Measurements from ENCODE around the gene OR4D9.

OR4D9 gene

DNA sequence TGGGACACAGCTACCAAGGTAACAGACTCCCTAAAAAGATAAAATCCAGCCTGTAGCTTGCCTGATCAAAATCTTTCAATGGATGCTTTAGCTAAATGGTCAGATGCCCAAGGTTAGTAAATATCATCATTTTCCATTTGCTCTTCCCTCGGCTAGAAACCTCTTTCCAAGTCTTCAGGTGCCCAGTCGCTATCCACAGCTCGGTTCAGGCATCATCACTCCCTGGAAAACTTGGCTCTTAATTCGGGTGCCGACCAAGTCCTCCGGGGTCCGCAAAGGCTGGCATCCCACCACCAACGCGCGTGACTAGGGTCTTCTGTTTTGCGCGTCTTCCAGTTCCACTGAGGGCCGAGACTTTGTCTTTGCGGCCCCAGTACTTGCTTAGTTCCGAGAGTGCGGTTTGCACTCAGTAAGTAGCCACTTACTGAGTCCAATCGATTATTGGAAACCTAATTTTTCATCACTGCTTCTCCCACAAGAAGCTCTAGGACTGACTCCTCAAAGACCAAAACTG is 44.3 kb downstream of the OR4D9 start:
- H2AFZ ChIP-seq (ENCODE audit: low read length), result no peak overlapping the region
- no peaks in the 10 kb centered on the region for H3K27me3 ChIP-seq (ENCODE audit: insufficient read depth, low read length)
- no peaks in the 10 kb centered on the region for H3K9me3 ChIP-seq (ENCODE audit: low read length)
- no peaks in the 10 kb centered on the region for H3K36me3 ChIP-seq (ENCODE audit: insufficient read depth, low read length)
- H3K27ac ChIP-seq (ENCODE audit: low read depth, low read length, poor library complexity, severe bottlenecking), result no peak overlapping the region
- TF ChIP-seq, protein P1, sequence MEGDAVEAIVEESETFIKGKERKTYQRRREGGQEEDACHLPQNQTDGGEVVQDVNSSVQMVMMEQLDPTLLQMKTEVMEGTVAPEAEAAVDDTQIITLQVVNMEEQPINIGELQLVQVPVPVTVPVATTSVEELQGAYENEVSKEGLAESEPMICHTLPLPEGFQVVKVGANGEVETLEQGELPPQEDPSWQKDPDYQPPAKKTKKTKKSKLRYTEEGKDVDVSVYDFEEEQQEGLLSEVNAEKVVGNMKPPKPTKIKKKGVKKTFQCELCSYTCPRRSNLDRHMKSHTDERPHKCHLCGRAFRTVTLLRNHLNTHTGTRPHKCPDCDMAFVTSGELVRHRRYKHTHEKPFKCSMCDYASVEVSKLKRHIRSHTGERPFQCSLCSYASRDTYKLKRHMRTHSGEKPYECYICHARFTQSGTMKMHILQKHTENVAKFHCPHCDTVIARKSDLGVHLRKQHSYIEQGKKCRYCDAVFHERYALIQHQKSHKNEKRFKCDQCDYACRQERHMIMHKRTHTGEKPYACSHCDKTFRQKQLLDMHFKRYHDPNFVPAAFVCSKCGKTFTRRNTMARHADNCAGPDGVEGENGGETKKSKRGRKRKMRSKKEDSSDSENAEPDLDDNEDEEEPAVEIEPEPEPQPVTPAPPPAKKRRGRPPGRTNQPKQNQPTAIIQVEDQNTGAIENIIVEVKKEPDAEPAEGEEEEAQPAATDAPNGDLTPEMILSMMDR (IDR thresholded peaks at IDR 0.05; ENCODE audit: low read length), result no peak
- no peak for TF ChIP-seq EZH2 (IDR thresholded peaks at IDR 0.05; ENCODE audit: borderline replicate concordance, low read length)
- no peaks in the 10 kb centered on the region for H3K9me2 ChIP-seq (ENCODE audit: low read depth, low read length)
- no peaks in the 10 kb centered on the region for H4K20me1 ChIP-seq (ENCODE audit: insufficient read depth, low read length)
- peaks cover 48% of the 10 kb centered on the region for H3K4me1 ChIP-seq (ENCODE audit: insufficient read depth, low read length, severe bottlenecking)
- H3F3A ChIP-seq (ENCODE audit: insufficient read depth, low read length), result peaks cover 6% of the 10 kb centered on the region
- no peaks in the 10 kb centered on the region for H3K79me2 ChIP-seq (ENCODE audit: insufficient read depth, low read length)
- H3K4me2 ChIP-seq (ENCODE audit: low read length), result peak overlapping the region; percentile 62
- H3K9ac ChIP-seq (ENCODE audit: low read length), result peak overlapping the region; percentile 32; the same call in 1 of the 2 replicates
- H3K4me3 ChIP-seq (ENCODE audit: low read depth, low read length, poor library complexity, severe bottlenecking), result peak overlapping the region; percentile 61

DNA sequence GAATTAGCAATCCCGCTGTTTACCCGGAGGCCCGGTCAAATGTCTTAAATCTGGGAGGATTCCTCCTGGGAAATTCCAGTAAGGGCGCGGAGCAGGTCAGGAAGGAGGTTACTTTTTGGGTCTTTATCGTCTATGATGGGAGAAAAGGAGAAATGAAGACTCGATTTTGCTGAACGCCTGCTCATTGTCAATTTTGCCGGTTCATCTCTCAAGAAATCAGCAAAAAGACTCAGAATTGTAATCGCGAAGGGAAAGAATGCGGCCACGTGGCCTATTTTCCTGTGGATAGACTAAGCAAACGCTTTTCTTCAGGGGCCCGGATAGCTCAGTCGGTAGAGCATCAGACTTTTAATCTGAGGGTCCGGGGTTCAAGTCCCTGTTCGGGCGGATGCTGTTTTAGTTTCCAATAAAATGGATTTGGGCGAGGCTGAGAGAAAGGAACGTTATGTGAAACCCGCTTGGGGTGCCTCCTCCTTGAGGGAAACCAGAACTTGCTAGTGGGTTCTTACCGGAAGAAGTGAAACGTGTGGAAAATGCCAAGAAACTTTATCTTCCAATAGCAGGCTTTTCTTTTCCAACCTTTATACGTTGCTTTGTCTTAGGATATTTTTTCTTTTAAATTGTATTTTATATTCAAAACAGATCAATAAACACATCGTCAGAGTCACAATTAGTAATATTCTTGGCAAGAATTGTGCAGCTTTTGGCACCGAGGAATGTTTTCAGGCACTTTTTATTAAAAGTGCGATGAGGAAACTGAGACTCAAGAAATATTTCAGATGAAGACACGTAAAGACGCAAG is 45.0 kb downstream of the OR4D9 start:
- H3K4me1 ChIP-seq (ENCODE audit: insufficient read depth, low read length, severe bottlenecking), result peaks cover 50% of the 10 kb centered on the region
- peak overlapping the region; percentile 32; the same call in 1 of the 2 replicates for H3K9ac ChIP-seq (ENCODE audit: low read length)
- peaks cover 6% of the 10 kb centered on the region for H3F3A ChIP-seq (ENCODE audit: insufficient read depth, low read length)
- H2AFZ ChIP-seq (ENCODE audit: low read length), result no peak overlapping the region
- H3K36me3 ChIP-seq (ENCODE audit: insufficient read depth, low read length), result no peaks in the 10 kb centered on the region
- TF ChIP-seq, protein P1 (IDR thresholded peaks at IDR 0.05; ENCODE audit: low read length), result no peak
- peak overlapping the region; percentile 62 for H3K4me2 ChIP-seq (ENCODE audit: low read length)
- no peaks in the 10 kb centered on the region for H4K20me1 ChIP-seq (ENCODE audit: insufficient read depth, low read length)
- no peaks in the 10 kb centered on the region for H3K27me3 ChIP-seq (ENCODE audit: insufficient read depth, low read length)
- peak overlapping the region; percentile 2 for H3K27ac ChIP-seq (ENCODE audit: low read depth, low read length, poor library complexity, severe bottlenecking)
- no peaks in the 10 kb centered on the region for H3K9me2 ChIP-seq (ENCODE audit: low read depth, low read length)
- no peaks in the 10 kb centered on the region for H3K79me2 ChIP-seq (ENCODE audit: insufficient read depth, low read length)
- H3K9me3 ChIP-seq (ENCODE audit: low read length), result no peaks in the 10 kb centered on the region
- peak overlapping the region; percentile 61 for H3K4me3 ChIP-seq (ENCODE audit: low read depth, low read length, poor library complexity, severe bottlenecking)

DNA sequence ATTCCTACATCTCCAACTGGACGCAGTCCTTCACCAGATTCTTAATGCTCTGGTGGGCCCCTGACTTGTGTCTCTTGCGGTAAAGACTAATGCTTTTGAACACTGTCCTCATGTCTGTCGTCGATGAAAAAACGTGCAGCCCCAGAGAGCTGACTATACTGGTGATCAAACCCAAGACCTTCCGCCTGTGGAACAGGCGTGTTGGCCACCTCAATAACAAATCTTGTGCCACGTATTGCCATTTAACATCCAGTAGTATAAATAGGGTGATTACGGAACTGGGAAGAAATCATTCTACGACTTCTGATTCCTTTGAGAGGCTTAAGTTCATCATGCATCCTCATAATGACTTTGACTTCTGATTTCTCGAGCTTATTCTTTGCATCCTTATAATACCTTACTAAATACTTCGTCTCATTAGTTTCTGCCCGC is 45.6 kb downstream of the OR4D9 start:
- H3K4me1 ChIP-seq (ENCODE audit: insufficient read depth, low read length, severe bottlenecking), result peaks cover 45% of the 10 kb centered on the region
- peak overlapping the region; percentile 2 for H3K27ac ChIP-seq (ENCODE audit: low read depth, low read length, poor library complexity, severe bottlenecking)
- H3K79me2 ChIP-seq (ENCODE audit: insufficient read depth, low read length), result no peaks in the 10 kb centered on the region
- H2AFZ ChIP-seq (ENCODE audit: low read length), result no peak overlapping the region; the same call in 1 of the 2 replicates
- H3K27me3 ChIP-seq (ENCODE audit: insufficient read depth, low read length), result no peaks in the 10 kb centered on the region
- no peaks in the 10 kb centered on the region for H3K36me3 ChIP-seq (ENCODE audit: insufficient read depth, low read length)
- peak overlapping the region; percentile 14; the same call in 1 of the 2 replicates for H3K9ac ChIP-seq (ENCODE audit: low read length)
- peaks cover 6% of the 10 kb centered on the region for H3F3A ChIP-seq (ENCODE audit: insufficient read depth, low read length)
- no peaks in the 10 kb centered on the region for H4K20me1 ChIP-seq (ENCODE audit: insufficient read depth, low read length)
- peak overlapping the region; percentile 61 for H3K4me3 ChIP-seq (ENCODE audit: low read depth, low read length, poor library complexity, severe bottlenecking)
- no peaks in the 10 kb centered on the region for H3K9me3 ChIP-seq (ENCODE audit: low read length)
- peak overlapping the region; percentile 62 for H3K4me2 ChIP-seq (ENCODE audit: low read length)
- TF ChIP-seq, protein P1 (IDR thresholded peaks at IDR 0.05; ENCODE audit: low read length), result no peak
- no peak for TF ChIP-seq EZH2 (IDR thresholded peaks at IDR 0.05; ENCODE audit: borderline replicate concordance, low read length)
- H3K9me2 ChIP-seq (ENCODE audit: low read depth, low read length), result no peaks in the 10 kb centered on the region

All from OCI-LY1 (cell line).